ENCODE measurements around the gene ECE1.
A peak's percentile ranks its signal among the peaks of the same experiment; 100 is the strongest.

The ECE1 gene

DNA sequence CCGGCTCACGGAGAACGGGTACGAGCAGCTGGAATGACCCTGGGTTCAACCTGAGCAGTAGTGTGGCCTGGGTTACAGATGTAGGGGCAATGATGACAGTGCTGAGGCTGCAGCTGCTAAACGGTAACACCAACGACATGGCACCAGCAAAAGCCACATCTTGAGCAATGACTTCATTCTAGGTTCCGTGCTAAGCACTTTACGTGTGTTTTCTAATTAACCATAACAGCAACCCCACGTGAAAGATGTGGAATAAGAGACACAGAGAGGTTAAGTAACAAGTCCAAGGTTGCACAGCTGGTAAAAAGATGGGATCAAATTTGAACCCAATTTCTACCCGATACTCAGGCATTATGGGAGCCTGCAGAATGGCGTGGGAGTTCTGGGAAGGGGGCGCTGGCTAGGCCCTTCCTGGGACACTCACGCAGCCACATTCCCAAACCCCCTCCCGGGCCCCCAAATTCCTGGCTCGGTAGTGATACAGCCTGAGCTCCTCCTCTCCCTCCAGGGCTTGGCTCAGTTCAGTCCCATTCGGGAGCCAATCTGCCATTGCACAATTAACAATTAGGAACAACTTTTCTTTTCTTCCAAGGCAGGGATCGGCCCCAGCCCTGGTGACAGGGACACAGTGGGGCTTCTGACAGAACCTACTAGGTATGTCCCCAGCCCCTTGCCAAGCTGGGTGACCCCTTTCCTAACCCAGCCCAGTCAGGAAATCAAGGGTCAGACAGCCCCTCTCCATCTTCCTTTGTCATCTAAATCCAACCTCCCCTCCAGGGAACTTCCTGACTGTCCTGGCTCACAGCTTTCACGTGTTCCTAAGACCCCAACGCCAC lies 23.8 kb upstream of the ECE1 start:
- no peak for TF ChIP-seq CTCF (conservative IDR thresholded peaks at IDR 0.05; ENCODE audit: control insufficient read depth, insufficient read depth, low read depth, low read length)
- DNase-seq (ENCODE audit: low read depth), result no peak
- H3K4me3 ChIP-seq (ENCODE audit: control insufficient read depth, low read depth, low read length), result no peak overlapping the region

DNA sequence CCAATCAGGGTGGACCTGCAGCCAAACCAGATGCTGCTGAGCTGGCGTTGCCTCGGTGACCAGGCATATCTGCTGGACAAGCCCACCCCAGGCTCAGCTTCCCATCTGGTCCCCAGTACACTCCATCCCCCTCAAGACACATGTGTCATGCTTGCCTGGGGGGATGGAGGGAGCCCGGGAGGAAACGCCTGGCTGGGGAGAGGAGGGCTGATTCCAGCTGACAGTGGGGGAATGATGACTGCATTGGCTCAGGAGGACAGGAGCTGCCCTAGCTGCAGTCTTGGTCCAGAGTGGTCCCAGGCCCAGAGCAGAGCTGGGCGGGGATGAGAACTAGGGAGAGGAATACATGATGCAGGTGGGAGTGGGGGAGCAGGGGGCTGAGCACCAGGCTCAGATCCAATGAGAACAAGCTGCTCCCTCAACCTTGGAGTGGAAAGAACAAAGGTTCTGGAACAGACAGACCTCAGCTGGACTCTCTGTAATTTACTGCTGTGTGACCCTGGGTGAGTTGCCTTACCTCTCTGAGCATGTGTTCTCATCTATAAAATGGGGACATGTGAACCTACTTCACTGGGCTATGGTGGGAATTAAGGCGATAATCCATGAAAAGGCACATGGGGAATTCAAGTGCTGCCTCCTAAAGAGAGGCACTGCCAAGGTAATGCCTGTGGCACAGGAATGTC lies 23.1 kb upstream of the ECE1 start:
- peak; percentile 84 for DNase-seq (ENCODE audit: low read depth)
- no peak for TF ChIP-seq CTCF (conservative IDR thresholded peaks at IDR 0.05; ENCODE audit: control insufficient read depth, insufficient read depth, low read depth, low read length)
- H3K4me3 ChIP-seq (ENCODE audit: control insufficient read depth, low read depth, low read length), result no peak overlapping the region

DNA sequence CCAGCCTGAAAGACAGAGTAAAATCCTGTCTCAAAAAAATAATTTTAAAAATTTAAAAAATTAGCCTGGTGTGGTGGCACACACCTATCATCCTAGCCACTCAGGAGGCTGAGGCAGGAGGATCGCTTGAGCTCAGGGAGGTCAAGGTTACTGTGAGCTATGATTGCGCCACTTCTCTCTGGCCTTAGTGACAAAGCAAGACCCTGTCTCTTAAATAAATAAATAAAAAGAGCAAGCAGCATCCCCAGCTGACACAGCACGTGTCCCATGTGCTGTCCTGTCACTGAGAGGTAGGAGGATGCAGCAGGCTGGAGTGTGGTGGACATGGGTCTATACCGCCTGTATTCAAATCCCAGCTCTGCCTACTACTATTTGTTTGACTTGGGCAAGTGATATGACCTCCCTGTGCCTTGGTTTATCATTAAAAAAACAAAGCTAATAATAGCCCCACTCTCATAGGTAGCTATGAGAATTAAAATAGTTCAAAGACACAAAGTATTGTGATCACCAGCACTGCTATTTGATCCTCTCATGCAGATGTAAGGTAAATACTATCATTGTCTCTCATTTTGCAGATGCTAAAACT lies 22.2 kb upstream of the ECE1 start:
- TF ChIP-seq CTCF (conservative IDR thresholded peaks at IDR 0.05; ENCODE audit: control insufficient read depth, insufficient read depth, low read depth, low read length), result no peak
- H3K4me3 ChIP-seq (ENCODE audit: control insufficient read depth, low read depth, low read length), result no peak overlapping the region
- DNase-seq (ENCODE audit: low read depth), result no peak

DNA sequence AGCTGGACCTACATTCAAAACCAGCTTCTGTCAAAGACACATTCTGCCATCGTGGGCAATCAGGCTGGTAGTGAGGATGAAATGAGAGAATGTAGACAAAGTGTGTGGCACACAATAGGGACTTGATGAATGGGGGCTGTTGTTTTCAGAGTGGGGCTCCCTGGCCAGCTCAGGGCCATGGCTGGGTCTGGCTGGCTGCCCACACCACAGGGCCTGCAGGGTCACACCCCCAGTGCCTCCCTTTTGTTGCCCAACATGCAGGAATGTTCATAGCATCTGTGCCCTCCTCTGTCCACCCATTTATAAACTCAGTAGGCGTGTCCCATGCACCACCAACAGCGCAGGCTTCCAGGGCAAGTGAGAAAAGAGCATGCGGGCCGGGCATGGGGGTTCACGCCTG lies 20.8 kb upstream of the ECE1 start:
- no peak for TF ChIP-seq CTCF (conservative IDR thresholded peaks at IDR 0.05; ENCODE audit: control insufficient read depth, insufficient read depth, low read depth, low read length)

GRCh38 chr1:21308847-21309652 lies 18.8 kb upstream of the ECE1 start:
- H3K4me3 ChIP-seq (ENCODE audit: control insufficient read depth, low read depth, low read length), result no peak overlapping the region
- peak; percentile 40 for DNase-seq (ENCODE audit: low read depth)
- no peak for TF ChIP-seq CTCF (conservative IDR thresholded peaks at IDR 0.05; ENCODE audit: control insufficient read depth, insufficient read depth, low read depth, low read length)

More for the DNA sequence above, 20.8 kb upstream of the ECE1 start:
- no peak for DNase-seq (ENCODE audit: low read depth)
- H3K4me3 ChIP-seq (ENCODE audit: control insufficient read depth, low read depth, low read length), result no peak overlapping the region

GRCh38 chr1:21308330-21308729 lies 18.1 kb upstream of the ECE1 start:
- no peak for TF ChIP-seq CTCF (conservative IDR thresholded peaks at IDR 0.05; ENCODE audit: control insufficient read depth, insufficient read depth, low read depth, low read length)

More at GRCh38 chr1:21308330-21308729, 18.1 kb upstream of the ECE1 start:
- DNase-seq (ENCODE audit: low read depth), result no peak
- H3K4me3 ChIP-seq (ENCODE audit: control insufficient read depth, low read depth, low read length), result no peak overlapping the region
